Measurements from ENCODE around the gene GPN2.
"Not testable (repeated sequence)": the region's sequence is repeated elsewhere in the genome, so short reads cannot be mapped to it uniquely, and the experiment has no call there.

Gene GPN2

DNA sequence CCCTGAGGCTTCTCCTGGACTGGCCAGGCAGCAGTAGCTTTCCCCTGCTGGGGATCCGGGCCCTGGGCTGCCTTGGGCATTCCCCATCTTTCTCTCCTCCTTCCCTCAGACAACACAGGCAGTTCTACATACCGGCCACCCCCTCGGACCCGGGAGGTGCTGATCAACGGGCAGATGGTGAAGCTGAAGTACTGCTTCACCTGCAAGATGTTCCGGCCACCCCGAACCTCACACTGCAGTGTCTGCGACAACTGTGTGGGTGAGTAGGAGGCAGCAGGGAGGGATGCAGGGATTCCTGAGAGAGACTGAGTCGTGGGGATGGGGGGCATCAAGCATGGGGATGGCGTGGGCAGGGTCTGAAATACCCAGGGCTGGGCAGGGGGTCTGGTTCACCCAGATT is 41.6 kb downstream of the GPN2 start:
- peaks cover 53 to 63% of the 10 kb centered on the region in 2 experiments for H3K36me3 ChIP-seq (ENCODE audit: control insufficient read depth in 1 of 2, insufficient read depth in 2 of 2, low read length in 2 of 2)
- H3K79me2 ChIP-seq (ENCODE audit: control insufficient read depth, insufficient read depth, low read length, poor library complexity) = no peaks in the 10 kb centered on the region
- H3K4me1 ChIP-seq (ENCODE audit: control insufficient read depth in 1 of 2, insufficient read depth in 2 of 2, low read length in 2 of 2) = no peaks in the 10 kb centered on the region
- no peak overlapping the region for H3K9ac ChIP-seq (ENCODE audit: low read length)
- no peak overlapping the region for H3K27ac ChIP-seq (ENCODE audit: low read depth, low read length)
- H4K8ac ChIP-seq (ENCODE audit: low read depth, low read length) = no peak overlapping the region
- H2BK120ac ChIP-seq (ENCODE audit: insufficient read depth, low read length, poor library complexity) = no peak overlapping the region
- no peaks in the 10 kb centered on the region for H3K9me3 ChIP-seq (ENCODE audit: insufficient read depth, low read depth, low read length)
- no peak overlapping the region for H3K23ac ChIP-seq (ENCODE audit: low read length)
- H4K91ac ChIP-seq (ENCODE audit: low read depth, low read length) = no peak overlapping the region
- H4K12ac ChIP-seq (ENCODE audit: low read depth, low read length) = no peak overlapping the region
- H3K79me1 ChIP-seq (ENCODE audit: low read length) = no peaks in the 10 kb centered on the region
- WGBS (ENCODE audit: extremely low coverage, insufficient coverage, insufficient read length) = no CpG with 5 or more reads among the region's 10 CpGs
- H2BK12ac ChIP-seq (ENCODE audit: low read length) = no peak overlapping the region
- H2AFZ ChIP-seq (ENCODE audit: insufficient read depth, low read length, poor library complexity) = no peak overlapping the region
- no peak for DNase-seq
- H3K4me2 ChIP-seq (ENCODE audit: low read length) = no peak overlapping the region
- no peak overlapping the region for H3K4me3 ChIP-seq (ENCODE audit: low read depth, low read length)
- H3K14ac ChIP-seq (ENCODE audit: low read length) = no peak overlapping the region
- H2BK5ac ChIP-seq (ENCODE audit: low read depth, low read length, poor library complexity) = no peak overlapping the region
- H3K27me3 ChIP-seq (ENCODE audit: insufficient read depth, low read length) = no peaks in the 10 kb centered on the region
- no peak overlapping the region for H3K4ac ChIP-seq (ENCODE audit: low read depth, low read length)
- no peak overlapping the region for H3K18ac ChIP-seq (ENCODE audit: low read length)
- no peak overlapping the region for H2AK5ac ChIP-seq (ENCODE audit: low read length)

DNA sequence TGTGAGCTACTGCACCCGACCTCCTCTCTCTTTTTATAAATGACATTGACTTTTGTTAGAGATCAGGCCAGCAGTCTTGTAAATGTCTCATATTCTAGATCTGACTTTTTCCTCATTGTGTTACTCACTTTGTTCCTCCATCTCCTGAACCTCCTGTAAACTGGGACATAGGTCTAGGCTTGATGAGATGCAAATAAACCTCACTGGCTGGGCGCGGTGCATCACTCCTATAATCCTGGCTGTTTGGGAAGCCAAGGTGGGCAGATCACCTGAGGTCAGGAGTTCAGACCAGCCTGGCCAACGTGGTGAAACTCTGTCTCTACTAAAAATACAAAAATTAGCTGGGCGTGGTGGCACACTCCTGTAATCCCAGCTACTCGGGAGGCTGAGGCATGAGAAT is 42.3 kb downstream of the GPN2 start:
- WGBS (ENCODE audit: extremely low coverage, insufficient coverage, insufficient read length) = no CpG with 5 or more reads among the region's 6 CpGs
- not testable (repeated sequence) for H3K4ac ChIP-seq (ENCODE audit: low read depth, low read length)

GRCh38 chr1:26844424-26845196 is 45.5 kb downstream of the GPN2 start:
- Histone ChIP-seq H2AK5ac (ENCODE audit: low read length) (no peak overlapping the region), H3K23ac (ENCODE audit: low read length) (no peak overlapping the region), H3K27me3 (ENCODE audit: insufficient read depth, low read length) (no peaks in the 10 kb centered on the region), H2BK120ac (ENCODE audit: insufficient read depth, low read length, poor library complexity) (no peak overlapping the region), H2BK5ac (ENCODE audit: low read depth, low read length, poor library complexity) (no peak overlapping the region), H2BK12ac (ENCODE audit: low read length) (no peak overlapping the region), H2AFZ (ENCODE audit: insufficient read depth, low read length, poor library complexity) (no peak overlapping the region), H3K79me1 (ENCODE audit: low read length) (no peaks in the 10 kb centered on the region), H3K4ac (ENCODE audit: low read depth, low read length) (no peak overlapping the region), H3K79me2 (ENCODE audit: control insufficient read depth, insufficient read depth, low read length, poor library complexity) (no peaks in the 10 kb centered on the region), H3K18ac (ENCODE audit: low read length) (no peak overlapping the region), H3K4me1 (ENCODE audit: control insufficient read depth in 1 of 2, insufficient read depth in 2 of 2, low read length in 2 of 2) (no peaks in the 10 kb centered on the region), H3K4me2 (ENCODE audit: low read length) (no peak overlapping the region), H3K14ac (ENCODE audit: low read length) (no peak overlapping the region), H4K91ac (ENCODE audit: low read depth, low read length) (no peak overlapping the region), H3K9me3 (ENCODE audit: insufficient read depth, low read depth, low read length) (no peaks in the 10 kb centered on the region), H3K9ac (ENCODE audit: low read length) (no peak overlapping the region), H3K4me3 (ENCODE audit: low read depth, low read length) (no peak overlapping the region), H3K36me3 (ENCODE audit: control insufficient read depth in 1 of 2, insufficient read depth in 2 of 2, low read length in 2 of 2) (peaks cover 29 to 43% of the 10 kb centered on the region in 2 experiments), H4K8ac (ENCODE audit: low read depth, low read length) (no peak overlapping the region), H3K27ac (ENCODE audit: low read depth, low read length) (no peak overlapping the region), H4K12ac (ENCODE audit: low read depth, low read length) (no peak overlapping the region)
- no CpG with 5 or more reads among the region's 13 CpGs for WGBS (ENCODE audit: extremely low coverage, insufficient coverage, insufficient read length)
- peak in 1 of 2 donors; percentile 29 for DNase-seq

More for the DNA sequence above, 42.3 kb downstream of the GPN2 start:
- H4K12ac ChIP-seq (ENCODE audit: low read depth, low read length); H3K4me1 ChIP-seq (ENCODE audit: control insufficient read depth in 1 of 2, insufficient read depth in 2 of 2, low read length in 2 of 2); H4K91ac ChIP-seq (ENCODE audit: low read depth, low read length); H3K4me3 ChIP-seq (ENCODE audit: low read depth, low read length); H3K79me1 ChIP-seq (ENCODE audit: low read length); H3K27ac ChIP-seq (ENCODE audit: low read depth, low read length); H3K14ac ChIP-seq (ENCODE audit: low read length); H2AK5ac ChIP-seq (ENCODE audit: low read length); DNase-seq; H3K9me3 ChIP-seq (ENCODE audit: insufficient read depth, low read depth, low read length); H3K18ac ChIP-seq (ENCODE audit: low read length); H2BK120ac ChIP-seq (ENCODE audit: insufficient read depth, low read length, poor library complexity); H3K27me3 ChIP-seq (ENCODE audit: insufficient read depth, low read length); H2AFZ ChIP-seq (ENCODE audit: insufficient read depth, low read length, poor library complexity); H3K23ac ChIP-seq (ENCODE audit: low read length); H2BK5ac ChIP-seq (ENCODE audit: low read depth, low read length, poor library complexity); H3K4me2 ChIP-seq (ENCODE audit: low read length); H2BK12ac ChIP-seq (ENCODE audit: low read length); H3K9ac ChIP-seq (ENCODE audit: low read length); H3K79me2 ChIP-seq (ENCODE audit: control insufficient read depth, insufficient read depth, low read length, poor library complexity); H4K8ac ChIP-seq (ENCODE audit: low read depth, low read length): not testable (repeated sequence)
- H3K36me3 ChIP-seq (ENCODE audit: control insufficient read depth in 1 of 2, insufficient read depth in 2 of 2, low read length in 2 of 2) = peaks cover 49 to 59% of the 10 kb centered on the region in 2 experiments

DNA sequence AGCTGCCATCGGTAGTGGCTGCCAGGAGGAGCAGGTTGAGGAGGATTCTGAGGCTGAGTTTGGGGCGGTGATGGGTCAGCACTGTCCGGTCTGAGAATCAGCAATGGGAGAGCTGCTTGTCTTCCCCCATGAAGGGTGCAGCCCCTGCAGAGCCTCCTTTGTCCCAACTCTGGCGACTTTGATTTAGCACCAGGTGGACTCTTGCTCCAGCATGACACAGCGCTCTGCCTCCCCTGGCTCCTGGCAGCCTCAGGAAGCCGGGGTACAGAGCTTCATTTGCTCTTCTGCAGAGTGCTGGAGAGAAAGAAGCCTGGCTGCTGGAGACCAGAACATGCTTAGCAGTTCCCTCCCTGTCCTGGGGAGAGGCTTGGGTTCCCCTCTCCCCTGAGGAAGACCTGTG is 50.3 kb downstream of the GPN2 start:
- Histone ChIP-seq H3K27ac (ENCODE audit: low read depth, low read length) (no peak overlapping the region), H4K12ac (ENCODE audit: low read depth, low read length) (no peak overlapping the region), H2AFZ (ENCODE audit: insufficient read depth, low read length, poor library complexity) (no peak overlapping the region), H4K8ac (ENCODE audit: low read depth, low read length) (no peak overlapping the region), H3K9me3 (ENCODE audit: insufficient read depth, low read depth, low read length) (no peaks in the 10 kb centered on the region), H2AK5ac (ENCODE audit: low read length) (no peak overlapping the region), H3K23ac (ENCODE audit: low read length) (no peak overlapping the region), H3K79me2 (ENCODE audit: control insufficient read depth, insufficient read depth, low read length, poor library complexity) (no peaks in the 10 kb centered on the region), H2BK120ac (ENCODE audit: insufficient read depth, low read length, poor library complexity) (no peak overlapping the region), H3K9ac (ENCODE audit: low read length) (no peak overlapping the region), H3K4me3 (ENCODE audit: low read depth, low read length) (no peak overlapping the region), H3K4me2 (ENCODE audit: low read length) (no peak overlapping the region), H3K36me3 (ENCODE audit: control insufficient read depth in 1 of 2, insufficient read depth in 2 of 2, low read length in 2 of 2) (peaks cover 33 to 35% of the 10 kb centered on the region in 2 experiments), H3K14ac (ENCODE audit: low read length) (no peak overlapping the region), H3K27me3 (ENCODE audit: insufficient read depth, low read length) (no peaks in the 10 kb centered on the region), H4K91ac (ENCODE audit: low read depth, low read length) (no peak overlapping the region), H3K18ac (ENCODE audit: low read length) (no peak overlapping the region), H3K4ac (ENCODE audit: low read depth, low read length) (no peak overlapping the region), H2BK12ac (ENCODE audit: low read length) (no peak overlapping the region), H2BK5ac (ENCODE audit: low read depth, low read length, poor library complexity) (no peak overlapping the region), H3K79me1 (ENCODE audit: low read length) (no peaks in the 10 kb centered on the region), H3K4me1 (ENCODE audit: control insufficient read depth in 1 of 2, insufficient read depth in 2 of 2, low read length in 2 of 2) (no peaks in the 10 kb centered on the region)
- DNase-seq = no peak
- WGBS (ENCODE audit: extremely low coverage, insufficient coverage, insufficient read length) = no CpG with 5 or more reads among the region's 6 CpGs

All from trophoblast cell (in vitro differentiated cells and primary cell).